T-cell (primary cell): ENCODE data around the gene GCK. TPM values are rescaled to one million over a fixed set of nuclear protein-coding genes. Genes with fewer than 3 reads are reported as not detected.

ENCODE experiments used
- ATAC-seq, 4 experiments: fragments of 200-7000 bp in 3 of 4; fragments of 150-1000 bp in 1 of 4; cut with Tn5 transposase; replicated peaks in 1 of 4; 1 replicate in 3 of 4; 2 replicates in 1 of 4; pipeline ENCODE4 v1.10.0; 2021; ENCODE audit warnings: moderate library complexity in 3 of 4, mild to moderate bottlenecking in 2 of 4, moderate number of reproducible peaks in 1 of 4
- CTCF ChIA-PET, 2 donors: fragments of 300-600 bp; sonication (Branson Sonifier 250); formaldehyde crosslinking; loops; one replicate each; lab custom pipeline; 2022; ENCODE audit warnings: antibody characterized with exemption in 2 of 2; lab: Charles Lee
- POLR2A ChIA-PET, 2 donors: fragments of 300-600 bp; sonication (Branson Sonifier 250); formaldehyde crosslinking; loops; one replicate each; lab custom pipeline; 2022; ENCODE audit warnings: antibody characterized with exemption in 2 of 2; lab: Charles Lee
- DNase-seq, 35 experiments: peaks; one replicate each; pipeline versions ENCODE4 v3.0.0 to v3.0.0-alpha.2; 2013 to 2023
- H3K27ac ChIP-seq: one replicate; pipeline ENCODE4 v1.5.1; 2013; ENCODE audit warnings: low read length
- H3K27me3 ChIP-seq, 2 experiments: replicated peaks in 1 of 2; 1 replicate in 1 of 2; 2 replicates in 1 of 2; pipeline versions ENCODE4 v1.6.1 to v1.7.0; 2013; ENCODE audit warnings: low read length in 1 of 2, mixed read lengths in 1 of 2; ENCODE audit not compliant: control insufficient read depth in 2 of 2, insufficient read depth in 2 of 2; ENCODE audit errors: extremely low read depth in 1 of 2
- H3K36me3 ChIP-seq, 2 donors: 1 replicate in 1 of 2; 2 replicates in 1 of 2; pipeline versions ENCODE4 v1.6.1 to v1.7.0; 2013; ENCODE audit warnings: low read length in 1 of 2; ENCODE audit not compliant: control insufficient read depth in 2 of 2, insufficient read depth in 1 of 2; ENCODE audit errors: extremely low read depth in 1 of 2
- H3K4me1 ChIP-seq, 2 experiments: 1 replicate in 1 of 2; 2 replicates in 1 of 2; pipeline versions ENCODE4 v1.6.1 to v1.7.0; 2013; ENCODE audit warnings: low read length in 2 of 2, mixed read lengths in 1 of 2; ENCODE audit not compliant: insufficient read depth in 2 of 2, control insufficient read depth in 1 of 2; ENCODE audit errors: extremely low read depth in 1 of 2
- H3K4me3 ChIP-seq, 2 donors: 1 replicate in 1 of 2; 2 replicates in 1 of 2; pipeline versions ENCODE4 v1.5.1 to v1.7.0; 2013; ENCODE audit warnings: mild to moderate bottlenecking in 2 of 2, low read length in 1 of 2, moderate library complexity in 1 of 2; ENCODE audit not compliant: control insufficient read depth in 1 of 2; ENCODE audit errors: extremely low read depth in 1 of 2
- H3K9me3 ChIP-seq: 2 replicates; pipeline ENCODE4 v1.7.0; 2013
- H3K27ac Mint-ChIP-seq, 2 donors: one replicate each; pipeline ENCODE4 v1.8.0; 2020 to 2021; ENCODE audit warnings: mild to moderate bottlenecking in 2 of 2, mixed read lengths in 2 of 2
- H3K27me3 Mint-ChIP-seq, 2 donors: one replicate each; pipeline ENCODE4 v1.8.0; 2021 to 2022; ENCODE audit warnings: mixed read lengths in 2 of 2
- H3K36me3 Mint-ChIP-seq: one replicate; pipeline ENCODE4 v1.8.0; 2021; ENCODE audit warnings: mixed read lengths
- H3K4me1 Mint-ChIP-seq, 3 donors: one replicate each; pipeline ENCODE4 v1.8.0; 2020 to 2022; ENCODE audit warnings: mixed read lengths in 3 of 3, mild to moderate bottlenecking in 1 of 3
- H3K4me3 Mint-ChIP-seq, 3 donors: one replicate each; pipeline ENCODE4 v1.8.0; 2020 to 2022; ENCODE audit warnings: mild to moderate bottlenecking in 3 of 3, mixed read lengths in 3 of 3, moderate library complexity in 3 of 3
- H3K9me3 Mint-ChIP-seq, 3 donors: one replicate each; pipeline ENCODE4 v1.8.0; 2020 to 2022; ENCODE audit warnings: mixed read lengths in 3 of 3
- WGBS: methylation state at CpG from one replicate; pipeline ENCODE4 v1.1.5; 2013; ENCODE audit warnings: missing lambda C conversion rate; ENCODE audit not compliant: insufficient coverage; 5-methylcytosine and 5-hydroxymethylcytosine counted together
- total RNA-seq, 35 experiments: library from RNA in 6 of 35; stranded (reverse) in 6 of 35; fragments of 120-200 nt in 1 of 35; gene quantifications; one replicate each; pipeline versions ENCODE4 v1.2.1 to v1.2.4 and lab custom pipeline; 2013 to 2026

Gene GCK
- total RNA-seq, 5 donors from 2014 or later (not counting 1 experiment from before 2014, with no cell fraction given): 0.28 to 0.82 (median 0.43) TPM; not detected in 1

DNA sequence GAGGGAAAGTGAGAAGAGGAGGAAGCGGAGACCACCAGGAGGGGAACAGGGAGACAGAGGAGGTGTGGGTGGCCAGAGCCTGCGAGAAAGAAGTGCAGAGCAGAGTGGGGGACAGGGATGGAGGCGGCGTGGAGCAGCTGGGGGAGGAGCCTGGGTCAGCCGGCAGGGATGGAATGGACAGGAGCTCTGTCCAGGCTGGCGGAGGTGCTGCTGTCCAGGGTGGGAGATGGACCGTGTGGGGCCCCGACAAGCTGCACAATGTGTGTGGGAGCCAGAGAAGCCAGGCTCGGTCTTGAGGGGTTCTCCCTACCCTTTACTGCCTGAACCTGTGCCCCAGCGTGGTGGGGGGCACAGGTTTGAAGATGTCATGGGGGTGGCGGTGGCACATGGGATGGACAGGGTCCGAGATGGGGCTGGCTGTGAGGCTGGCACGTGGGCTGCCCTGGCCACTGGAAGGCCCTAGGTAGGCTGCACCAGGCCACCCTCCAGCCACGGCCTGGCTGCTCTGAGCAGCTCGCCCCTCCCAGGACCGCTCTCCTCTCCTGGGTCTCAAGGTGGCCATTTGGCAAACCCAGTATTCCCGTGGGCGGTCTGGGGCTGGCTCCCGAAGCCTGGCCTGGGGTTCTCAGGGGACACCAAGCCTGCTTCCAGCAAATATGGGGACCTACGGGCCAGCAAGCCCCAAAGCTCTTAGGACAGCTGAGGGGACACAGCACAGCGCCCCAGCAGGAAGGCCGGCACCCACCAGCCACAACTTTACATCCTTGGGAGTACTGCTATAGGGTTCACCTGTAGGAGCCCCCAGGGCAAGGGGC, 43.9 kb upstream of the GCK start:
- Histone ChIP-seq H3K4me3 (no peak overlapping the region), H3K27me3 (peaks cover 0 to 12% of the 10 kb centered on the region in 2 experiments), H3K4me1 (no peaks in the 10 kb centered on the region), H3K9me3 (no peaks in the 10 kb centered on the region), H3K36me3 (no peaks in the 10 kb centered on the region), H3K27ac (no peak overlapping the region)
- no peak for ATAC-seq
- Mint-ChIP-seq H3K36me3 (no peaks in the 10 kb centered on the region), H3K4me3 (no peak overlapping the region), H3K9me3 (no peaks in the 10 kb centered on the region), H3K4me1 (no peaks in the 10 kb centered on the region), H3K27ac (no peak overlapping the region), H3K27me3 (no peaks in the 10 kb centered on the region)
- DNase-seq: no peak
- 80% methylated on average over 20 of the region's 22 CpGs for WGBS
- POLR2A ChIA-PET: interaction anchor here in 1 of 2 donors (0.5 to 0.6 kb wide), 2 partner anchors 8 to 732 kb away, joined by 3 to 4 read pairs; no protein-coding TSS in a partner anchor
- CTCF ChIA-PET: no interaction called here

- H3K27ac Mint-ChIP-seq: no peak overlapping the region
- no peaks in the 10 kb centered on the region for H3K9me3 Mint-ChIP-seq
- H3K4me3 Mint-ChIP-seq: no peak overlapping the region
- H3K36me3 Mint-ChIP-seq: no peaks in the 10 kb centered on the region
- H3K27ac ChIP-seq: no peak overlapping the region
- no peak overlapping the region for H3K4me3 ChIP-seq
- peaks cover 0 to 12% of the 10 kb centered on the region in 2 experiments for H3K27me3 ChIP-seq
- 89% methylated on average over 13 of the region's 13 CpGs for WGBS
- no peaks in the 10 kb centered on the region for H3K4me1 Mint-ChIP-seq
- no peaks in the 10 kb centered on the region for H3K9me3 ChIP-seq
- DNase-seq (no peak), ATAC-seq (no peak)
- H3K27me3 Mint-ChIP-seq: no peaks in the 10 kb centered on the region
- H3K4me1 ChIP-seq: no peaks in the 10 kb centered on the region
- CTCF ChIA-PET: no interaction called here
- no peaks in the 10 kb centered on the region for H3K36me3 ChIP-seq
- POLR2A ChIA-PET: no interaction called here
Measured at GRCh38 chr7:44232396-44232795, 43.2 kb upstream of the GCK start.

DNA sequence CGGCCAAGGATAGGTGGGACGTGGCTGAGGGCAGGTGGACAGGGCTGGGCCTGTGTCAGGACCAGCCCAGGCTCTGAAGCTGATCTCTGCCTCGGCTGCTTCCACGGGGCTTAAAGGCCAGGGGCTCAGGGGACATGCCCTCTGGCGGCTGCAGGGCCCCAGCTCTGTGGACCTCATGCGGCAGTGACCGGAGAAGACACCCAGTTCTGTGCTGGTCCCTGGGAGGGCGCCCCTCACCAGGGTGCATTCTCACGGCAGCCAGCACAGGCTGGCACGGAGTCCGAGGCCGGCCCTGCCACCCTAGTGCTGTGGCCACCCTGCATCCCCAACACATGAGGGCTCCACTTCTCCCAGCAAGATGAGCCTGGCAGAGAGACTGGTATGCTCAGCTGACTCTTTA, 41.8 kb upstream of the GCK start:
- no peak overlapping the region for H3K27ac ChIP-seq
- peaks cover 0 to 14% of the 10 kb centered on the region in 2 experiments for H3K27me3 ChIP-seq
- WGBS: 92% methylated on average over 9 of the region's 12 CpGs
- ATAC-seq: no peak
- Mint-ChIP-seq H3K27me3 (peaks cover 0 to 2% of the 10 kb centered on the region in 2 donors), H3K4me1 (no peaks in the 10 kb centered on the region), H3K9me3 (no peaks in the 10 kb centered on the region), H3K4me3 (no peak overlapping the region), H3K27ac (no peak overlapping the region), H3K36me3 (no peaks in the 10 kb centered on the region)
- ChIA-PET CTCF (no interaction called here), POLR2A (no interaction called here)
- no peak for DNase-seq
- H3K36me3 ChIP-seq: no peaks in the 10 kb centered on the region
- H3K4me3 ChIP-seq: no peak overlapping the region
- no peaks in the 10 kb centered on the region for H3K9me3 ChIP-seq
- no peaks in the 10 kb centered on the region for H3K4me1 ChIP-seq

GRCh38 chr7:44230286-44230685, 41.0 kb upstream of the GCK start:
- no peaks in the 10 kb centered on the region for H3K36me3 Mint-ChIP-seq
- no peaks in the 10 kb centered on the region for H3K4me1 Mint-ChIP-seq
- no peak overlapping the region for H3K4me3 Mint-ChIP-seq

GRCh38 chr7:44229546-44230105, 40.4 kb upstream of the GCK start:
- Mint-ChIP-seq H3K4me1 (no peaks in the 10 kb centered on the region), H3K9me3 (no peaks in the 10 kb centered on the region), H3K27me3 (peaks cover 0 to 8% of the 10 kb centered on the region in 2 donors), H3K36me3 (no peaks in the 10 kb centered on the region), H3K27ac (no peak overlapping the region), H3K4me3 (no peak overlapping the region)
- H3K4me3 ChIP-seq: no peak overlapping the region
- ChIA-PET POLR2A (no interaction called here), CTCF (interaction anchor here in 1 of 2 donors (1.5 kb wide), 1 partner anchor 12 kb away, joined by 7 read pairs; no protein-coding TSS in a partner anchor)
- no peaks in the 10 kb centered on the region for H3K36me3 ChIP-seq
- DNase-seq: no peak
- peaks cover 0 to 25% of the 10 kb centered on the region in 2 experiments for H3K27me3 ChIP-seq
- H3K4me1 ChIP-seq: no peaks in the 10 kb centered on the region
- no peak for ATAC-seq
- no peaks in the 10 kb centered on the region for H3K9me3 ChIP-seq
- no peak overlapping the region for H3K27ac ChIP-seq
- 78% methylated on average over 10 of the region's 11 CpGs for WGBS

More at GRCh38 chr7:44230286-44230685, 41.0 kb upstream of the GCK start:
- peaks cover 0 to 18% of the 10 kb centered on the region in 2 experiments for H3K27me3 ChIP-seq
- ATAC-seq (no peak), DNase-seq (no peak)
- H3K4me3 ChIP-seq: no peak overlapping the region
- ChIA-PET CTCF (interaction anchor here in 1 of 2 donors (1.5 kb wide), 1 partner anchor 11 kb away, joined by 7 read pairs; no protein-coding TSS in a partner anchor), POLR2A (no interaction called here)
- 98% methylated on average over 7 of the region's 7 CpGs for WGBS
- H3K36me3 ChIP-seq: no peaks in the 10 kb centered on the region
- peaks cover 0 to 8% of the 10 kb centered on the region in 2 donors for H3K27me3 Mint-ChIP-seq
- no peak overlapping the region for H3K27ac ChIP-seq
- no peaks in the 10 kb centered on the region for H3K4me1 ChIP-seq
- no peaks in the 10 kb centered on the region for H3K9me3 ChIP-seq
- no peaks in the 10 kb centered on the region for H3K9me3 Mint-ChIP-seq
- no peak overlapping the region for H3K27ac Mint-ChIP-seq

DNA sequence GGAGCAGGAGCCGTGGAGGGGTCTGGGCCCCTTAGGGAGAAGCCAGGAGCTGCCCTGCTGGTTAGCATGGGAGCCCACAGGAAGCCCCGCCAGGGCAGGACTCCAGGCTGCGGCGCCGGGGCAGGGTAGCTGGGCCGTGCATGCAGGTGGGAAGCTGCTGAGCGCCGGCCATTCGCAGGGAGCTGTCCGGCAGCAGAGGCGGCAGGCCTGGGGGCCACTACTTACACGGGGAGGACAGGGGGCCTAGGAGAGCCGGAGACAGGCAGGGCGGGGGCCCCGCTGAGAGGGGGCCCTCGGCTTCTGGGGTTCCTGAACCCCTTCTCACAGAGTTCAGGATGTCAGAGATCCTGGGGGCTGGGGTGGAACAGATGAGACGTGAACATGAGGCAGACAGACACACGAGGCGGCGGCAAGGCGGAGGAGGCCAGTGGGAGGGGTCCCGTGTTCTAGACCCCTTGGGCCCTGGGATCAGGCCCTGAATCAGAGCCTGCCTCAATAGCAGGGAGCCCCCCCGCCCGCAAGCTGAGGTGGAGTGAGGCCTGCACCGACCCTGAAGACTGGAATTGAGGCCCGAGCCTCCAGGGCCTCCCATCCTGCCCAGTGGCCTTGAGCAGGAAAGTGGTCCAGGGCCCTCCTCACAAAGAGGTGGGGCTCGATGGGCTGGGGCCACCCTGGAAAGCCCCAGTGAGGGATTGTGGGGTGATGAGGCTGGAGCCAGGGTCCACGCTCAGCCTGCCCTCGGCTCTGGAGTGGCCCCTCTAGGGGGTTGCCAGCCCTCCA, 39.5 kb upstream of the GCK start:
- H3K36me3 Mint-ChIP-seq: no peaks in the 10 kb centered on the region
- Histone ChIP-seq H3K27me3 (peaks cover 0 to 25% of the 10 kb centered on the region in 2 experiments), H3K27ac (no peak overlapping the region), H3K9me3 (no peaks in the 10 kb centered on the region), H3K4me3 (no peak overlapping the region), H3K4me1 (no peaks in the 10 kb centered on the region), H3K36me3 (no peaks in the 10 kb centered on the region)
- H3K27ac Mint-ChIP-seq: no peak overlapping the region
- POLR2A ChIA-PET: interaction anchor here in 1 of 2 donors (0.5 kb wide), 1 partner anchor 296 kb away, joined by 4 read pairs; no protein-coding TSS in a partner anchor
- 77% methylated on average over 18 of the region's 29 CpGs for WGBS
- H3K9me3 Mint-ChIP-seq: no peaks in the 10 kb centered on the region
- H3K4me3 Mint-ChIP-seq: no peak overlapping the region
- H3K27me3 Mint-ChIP-seq: peaks cover 0 to 8% of the 10 kb centered on the region in 2 donors
- no peaks in the 10 kb centered on the region for H3K4me1 Mint-ChIP-seq
- DNase-seq (no peak), ATAC-seq (no peak)
- CTCF ChIA-PET: interaction anchor here in 1 of 2 donors (1.5 kb wide), 1 partner anchor 13 kb away, joined by 7 read pairs; no protein-coding TSS in a partner anchor
